HL-60 (cell line): ENCODE data around the gene PSMD14.

Experiments
- DNase-seq, 2 experiments: peaks; one replicate each; pipeline ENCODE4 v3.0.0-alpha.2; 2010 to 2020; ENCODE audit warnings: low read depth in 1 of 2, low spot score in 1 of 2
- H3K27ac ChIP-seq: fragments of 250-450 bp; sonication (Bioruptor Pico); replicated peaks from 2 replicates; pipeline ENCODE4 v1.5.1; 2020; ENCODE audit warnings: mild to moderate bottlenecking, moderate library complexity
- H3K27me3 ChIP-seq: fragments of 250-450 bp; sonication (Bioruptor Pico); 2 replicates; pipeline ENCODE4 v1.5.1; 2021; ENCODE audit warnings: mild to moderate bottlenecking, moderate library complexity; ENCODE audit not compliant: insufficient read depth, poor library complexity, severe bottlenecking
- H3K4me3 ChIP-seq: replicated peaks from 2 replicates; pipeline ENCODE4 v1.5.1; 2011; ENCODE audit warnings: mild to moderate bottlenecking, control low read depth, low read length; ENCODE audit not compliant: insufficient read depth
- GABPA ChIP-seq: IDR thresholded peaks from 2 replicates; pipeline ENCODE4 v1.6.1; 2012; ENCODE audit warnings: low read depth
- POLR2AphosphoS5 ChIP-seq: IDR thresholded peaks from 2 replicates; pipeline ENCODE4 v1.6.1; 2012; ENCODE audit warnings: low read depth
- SPI1 ChIP-seq: IDR thresholded peaks from 2 replicates; pipeline ENCODE4 v1.6.1; 2012; ENCODE audit warnings: low read depth, mild to moderate bottlenecking, borderline replicate concordance
- TF ChIP-seq, protein P1 (sequence below): IDR thresholded peaks from one replicate; pipeline ENCODE4 v1.5.1; 2011; ENCODE audit warnings: low read length, control low read depth, inconsistent platforms; ENCODE audit not compliant: insufficient read depth
- TF ChIP-seq, protein P2 (sequence below): IDR thresholded peaks from 2 replicates; pipeline ENCODE4 v1.6.1; 2012; ENCODE audit warnings: low read depth; ENCODE audit not compliant: insufficient replicate concordance

Gene PSMD14

DNA sequence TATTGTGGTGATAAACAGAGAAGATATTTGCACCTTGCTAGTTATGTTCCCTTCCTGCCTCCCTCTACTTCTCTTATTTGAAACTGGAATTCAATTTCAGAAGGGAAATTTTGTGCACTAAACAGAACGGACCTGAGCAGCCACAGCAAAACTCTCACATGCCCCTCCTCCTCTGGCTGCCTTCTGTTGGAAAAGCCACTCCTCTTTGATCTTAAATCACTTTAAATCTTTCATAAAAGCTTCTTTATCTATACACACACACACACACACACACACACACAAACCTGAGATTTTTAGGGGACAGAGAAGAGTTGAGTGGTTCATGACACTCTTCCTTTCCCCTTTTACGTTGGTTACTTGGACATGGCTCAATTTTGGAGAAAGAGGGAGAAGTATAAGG lies 113.5 kb downstream of the PSMD14 start:
- H3K27me3 ChIP-seq = peaks cover 89% of the 10 kb centered on the region
- no peak overlapping the region for H3K27ac ChIP-seq
- no peak for DNase-seq
- TF ChIP-seq POLR2AphosphoS5 = no peak
- no peak for TF ChIP-seq SPI1
- TF ChIP-seq GABPA = no peak
- TF ChIP-seq, protein P1, sequence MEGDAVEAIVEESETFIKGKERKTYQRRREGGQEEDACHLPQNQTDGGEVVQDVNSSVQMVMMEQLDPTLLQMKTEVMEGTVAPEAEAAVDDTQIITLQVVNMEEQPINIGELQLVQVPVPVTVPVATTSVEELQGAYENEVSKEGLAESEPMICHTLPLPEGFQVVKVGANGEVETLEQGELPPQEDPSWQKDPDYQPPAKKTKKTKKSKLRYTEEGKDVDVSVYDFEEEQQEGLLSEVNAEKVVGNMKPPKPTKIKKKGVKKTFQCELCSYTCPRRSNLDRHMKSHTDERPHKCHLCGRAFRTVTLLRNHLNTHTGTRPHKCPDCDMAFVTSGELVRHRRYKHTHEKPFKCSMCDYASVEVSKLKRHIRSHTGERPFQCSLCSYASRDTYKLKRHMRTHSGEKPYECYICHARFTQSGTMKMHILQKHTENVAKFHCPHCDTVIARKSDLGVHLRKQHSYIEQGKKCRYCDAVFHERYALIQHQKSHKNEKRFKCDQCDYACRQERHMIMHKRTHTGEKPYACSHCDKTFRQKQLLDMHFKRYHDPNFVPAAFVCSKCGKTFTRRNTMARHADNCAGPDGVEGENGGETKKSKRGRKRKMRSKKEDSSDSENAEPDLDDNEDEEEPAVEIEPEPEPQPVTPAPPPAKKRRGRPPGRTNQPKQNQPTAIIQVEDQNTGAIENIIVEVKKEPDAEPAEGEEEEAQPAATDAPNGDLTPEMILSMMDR = no peak
- TF ChIP-seq, protein P2, sequence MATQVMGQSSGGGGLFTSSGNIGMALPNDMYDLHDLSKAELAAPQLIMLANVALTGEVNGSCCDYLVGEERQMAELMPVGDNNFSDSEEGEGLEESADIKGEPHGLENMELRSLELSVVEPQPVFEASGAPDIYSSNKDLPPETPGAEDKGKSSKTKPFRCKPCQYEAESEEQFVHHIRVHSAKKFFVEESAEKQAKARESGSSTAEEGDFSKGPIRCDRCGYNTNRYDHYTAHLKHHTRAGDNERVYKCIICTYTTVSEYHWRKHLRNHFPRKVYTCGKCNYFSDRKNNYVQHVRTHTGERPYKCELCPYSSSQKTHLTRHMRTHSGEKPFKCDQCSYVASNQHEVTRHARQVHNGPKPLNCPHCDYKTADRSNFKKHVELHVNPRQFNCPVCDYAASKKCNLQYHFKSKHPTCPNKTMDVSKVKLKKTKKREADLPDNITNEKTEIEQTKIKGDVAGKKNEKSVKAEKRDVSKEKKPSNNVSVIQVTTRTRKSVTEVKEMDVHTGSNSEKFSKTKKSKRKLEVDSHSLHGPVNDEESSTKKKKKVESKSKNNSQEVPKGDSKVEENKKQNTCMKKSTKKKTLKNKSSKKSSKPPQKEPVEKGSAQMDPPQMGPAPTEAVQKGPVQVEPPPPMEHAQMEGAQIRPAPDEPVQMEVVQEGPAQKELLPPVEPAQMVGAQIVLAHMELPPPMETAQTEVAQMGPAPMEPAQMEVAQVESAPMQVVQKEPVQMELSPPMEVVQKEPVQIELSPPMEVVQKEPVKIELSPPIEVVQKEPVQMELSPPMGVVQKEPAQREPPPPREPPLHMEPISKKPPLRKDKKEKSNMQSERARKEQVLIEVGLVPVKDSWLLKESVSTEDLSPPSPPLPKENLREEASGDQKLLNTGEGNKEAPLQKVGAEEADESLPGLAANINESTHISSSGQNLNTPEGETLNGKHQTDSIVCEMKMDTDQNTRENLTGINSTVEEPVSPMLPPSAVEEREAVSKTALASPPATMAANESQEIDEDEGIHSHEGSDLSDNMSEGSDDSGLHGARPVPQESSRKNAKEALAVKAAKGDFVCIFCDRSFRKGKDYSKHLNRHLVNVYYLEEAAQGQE = no peak
- no peak overlapping the region for H3K4me3 ChIP-seq

DNA sequence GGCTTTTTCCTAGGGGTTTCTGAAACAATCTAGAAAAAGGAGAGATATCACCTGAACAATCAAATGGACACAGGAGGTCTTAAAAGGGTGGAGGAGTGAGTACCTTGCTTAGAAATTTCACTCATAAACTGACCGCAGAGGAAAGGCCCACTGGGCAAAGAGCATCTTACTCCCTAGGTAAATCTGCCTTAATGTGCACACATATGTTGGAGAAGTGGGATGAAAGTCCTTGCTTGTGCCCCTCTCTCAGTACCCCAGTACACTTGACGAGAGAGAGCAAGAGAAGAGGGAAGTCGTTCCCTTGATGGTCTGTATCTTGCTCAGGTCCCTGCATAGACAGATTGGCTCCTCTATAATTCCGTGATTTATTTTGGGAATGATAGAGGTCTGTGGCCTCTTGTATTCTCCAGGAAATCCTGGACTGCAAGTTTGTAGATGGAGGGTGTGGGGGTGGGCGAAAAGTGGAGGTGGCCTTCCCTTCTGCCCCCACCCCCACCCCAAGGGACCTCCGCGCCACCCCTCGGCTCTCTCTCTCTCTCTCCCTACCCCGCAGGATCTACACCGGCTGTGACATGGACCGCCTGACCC lies 114.7 kb downstream of the PSMD14 start:
- no peak for TF ChIP-seq GABPA
- TF ChIP-seq, protein P2 = no peak
- H3K27ac ChIP-seq = no peak overlapping the region
- H3K4me3 ChIP-seq = no peak overlapping the region
- no peak for DNase-seq
- H3K27me3 ChIP-seq = peaks cover 85% of the 10 kb centered on the region

DNA sequence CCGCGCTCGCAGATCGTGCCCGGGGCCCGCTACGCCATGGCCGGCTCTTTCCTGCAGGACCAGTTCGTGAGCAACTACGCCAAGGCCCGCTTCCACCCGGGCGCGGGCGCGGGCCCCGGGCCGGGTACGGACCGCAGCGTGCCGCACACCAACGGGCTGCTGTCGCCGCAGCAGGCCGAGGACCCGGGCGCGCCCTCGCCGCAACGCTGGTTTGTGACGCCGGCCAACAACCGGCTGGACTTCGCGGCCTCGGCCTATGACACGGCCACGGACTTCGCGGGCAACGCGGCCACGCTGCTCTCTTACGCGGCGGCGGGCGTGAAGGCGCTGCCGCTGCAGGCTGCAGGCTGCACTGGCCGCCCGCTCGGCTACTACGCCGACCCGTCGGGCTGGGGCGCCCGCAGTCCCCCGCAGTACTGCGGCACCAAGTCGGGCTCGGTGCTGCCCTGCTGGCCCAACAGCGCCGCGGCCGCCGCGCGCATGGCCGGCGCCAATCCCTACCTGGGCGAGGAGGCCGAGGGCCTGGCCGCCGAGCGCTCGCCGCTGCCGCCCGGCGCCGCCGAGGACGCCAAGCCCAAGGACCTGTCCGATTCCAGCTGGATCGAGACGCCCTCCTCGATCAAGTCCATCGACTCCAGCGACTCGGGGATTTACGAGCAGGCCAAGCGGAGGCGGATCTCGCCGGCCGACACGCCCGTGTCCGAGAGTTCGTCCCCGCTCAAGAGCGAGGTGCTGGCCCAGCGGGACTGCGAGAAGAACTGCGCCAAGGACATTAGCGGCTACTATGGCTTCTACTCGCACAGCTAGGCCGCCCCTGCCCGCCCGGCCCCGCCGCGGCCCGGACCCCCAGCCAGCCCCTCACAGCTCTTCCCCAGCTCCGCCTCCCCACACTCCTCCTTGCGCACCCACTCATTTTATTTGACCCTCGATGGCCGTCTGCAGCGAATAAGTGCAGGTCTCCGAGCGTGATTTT lies 115.5 kb downstream of the PSMD14 start:
- DNase-seq = no peak
- H3K27me3 ChIP-seq = peaks cover 84% of the 10 kb centered on the region
- TF ChIP-seq, protein P2 = no peak
- TF ChIP-seq, protein P1 = no peak
- TF ChIP-seq GABPA (no peak), POLR2AphosphoS5 (no peak), SPI1 (no peak)
- H3K27ac ChIP-seq = no peak overlapping the region
- peak overlapping the region; percentile 6; the same call in 1 of the 2 replicates for H3K4me3 ChIP-seq
